GM20431 (cell line): ENCODE measurements around the gene SUGCT.

Experiments used
- in situ Hi-C: fragments of 300-500 bp; cut with MseI, MboI; formaldehyde crosslinking; loops from one replicate; pipeline ENCODE4 v1.15.0; 2020; ENCODE audit warnings: low sequenced_read_pairs; ENCODE audit not compliant: unreplicated experiment

SUGCT gene

DNA sequence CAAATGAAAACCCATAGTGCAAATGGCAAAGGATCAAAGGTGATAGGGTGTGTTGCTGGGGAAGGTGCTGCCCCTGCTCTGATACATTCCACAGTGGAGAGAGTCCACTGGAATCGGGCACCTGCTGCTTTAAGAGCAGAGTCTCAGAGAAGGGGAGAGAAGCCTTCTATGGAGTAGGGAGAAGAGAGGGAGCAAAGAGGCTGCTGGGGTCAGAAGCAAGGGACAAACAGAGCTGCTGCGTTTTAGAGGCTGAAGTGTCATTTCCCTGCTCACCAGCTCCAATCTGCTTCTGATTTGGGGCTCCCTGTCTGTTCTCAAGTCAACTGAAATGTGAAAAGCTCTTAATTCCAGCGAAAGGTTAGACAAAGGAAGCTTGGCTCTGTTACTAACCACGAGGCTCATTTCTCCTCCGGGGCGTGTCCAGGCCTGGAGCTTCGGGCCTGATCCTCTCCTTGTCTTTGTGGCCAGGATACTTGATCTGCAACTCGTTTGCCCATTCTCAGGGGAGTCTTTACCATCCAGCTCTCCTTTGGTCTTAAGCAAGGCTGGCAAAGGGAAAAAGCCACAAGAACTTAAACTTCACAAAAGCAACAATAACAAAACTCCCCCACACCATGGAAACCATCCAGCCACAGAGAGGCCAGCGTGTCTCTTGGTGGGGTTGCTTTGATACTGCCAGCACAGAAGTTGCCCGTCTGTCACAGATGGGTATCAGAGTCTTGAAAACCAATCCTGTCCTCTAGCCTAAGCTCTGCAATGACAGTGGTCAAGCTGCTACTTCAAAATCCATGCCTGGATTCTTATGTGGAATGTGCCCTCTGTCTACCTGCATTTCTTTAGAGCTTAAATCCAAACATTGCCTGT lies 692.6 kb downstream of the SUGCT start:
- in situ Hi-C loops, result no loop called here

GRCh38 chr7:40828686-40829600 lies 694.1 kb downstream of the SUGCT start:
- in situ Hi-C loops, result no loop called here

DNA sequence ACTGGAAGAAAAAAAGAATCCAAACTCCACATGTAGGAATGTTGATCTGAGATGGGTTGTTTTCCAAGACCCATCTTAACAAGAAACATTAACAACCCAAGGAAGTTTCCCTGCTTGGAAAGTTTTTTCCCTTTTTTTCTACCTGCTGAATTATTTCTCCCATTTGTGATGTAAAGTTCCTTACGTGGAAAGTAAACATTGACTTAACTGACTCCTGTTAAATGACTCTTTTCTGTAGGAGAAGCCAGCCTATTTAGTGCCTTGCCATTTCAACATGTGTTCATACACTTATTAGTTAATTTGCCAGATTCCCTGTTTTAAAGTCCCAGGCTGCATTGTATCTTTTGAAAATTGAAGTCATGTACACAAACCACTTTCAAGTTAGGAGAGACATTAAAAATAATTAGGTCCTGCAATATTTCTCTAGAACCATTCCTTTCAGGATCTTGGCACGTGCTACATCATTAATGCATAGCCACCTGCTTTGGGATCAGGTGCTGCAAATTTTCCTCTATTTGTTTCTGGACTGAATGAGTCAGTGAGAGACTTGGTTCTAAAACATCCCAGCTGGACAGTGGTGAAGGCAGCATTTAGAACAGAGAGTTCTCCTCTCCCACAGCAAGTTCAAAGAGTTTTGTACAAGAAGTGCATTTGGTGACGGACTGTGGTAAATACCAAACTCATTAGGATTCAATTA lies 698.5 kb downstream of the SUGCT start:
- in situ Hi-C loops, result no loop called here

DNA sequence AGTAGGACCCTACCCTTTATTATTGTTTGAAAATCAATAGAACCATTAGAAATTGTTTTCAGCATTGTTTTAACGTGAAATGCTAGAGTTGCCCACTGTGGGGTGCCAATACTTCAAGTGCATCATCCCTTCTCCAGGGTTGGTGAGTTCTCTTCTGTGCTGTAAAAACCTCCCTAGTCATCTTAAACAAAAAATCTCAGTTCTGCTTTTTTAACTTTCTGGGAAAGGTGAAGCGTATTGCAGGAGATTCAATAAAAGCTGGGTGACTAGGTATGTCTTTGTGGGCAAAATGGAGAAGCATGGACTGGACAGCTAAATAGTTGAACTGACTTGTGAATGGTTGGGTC lies 699.1 kb downstream of the SUGCT start:
- in situ Hi-C loops, result no loop called here

DNA sequence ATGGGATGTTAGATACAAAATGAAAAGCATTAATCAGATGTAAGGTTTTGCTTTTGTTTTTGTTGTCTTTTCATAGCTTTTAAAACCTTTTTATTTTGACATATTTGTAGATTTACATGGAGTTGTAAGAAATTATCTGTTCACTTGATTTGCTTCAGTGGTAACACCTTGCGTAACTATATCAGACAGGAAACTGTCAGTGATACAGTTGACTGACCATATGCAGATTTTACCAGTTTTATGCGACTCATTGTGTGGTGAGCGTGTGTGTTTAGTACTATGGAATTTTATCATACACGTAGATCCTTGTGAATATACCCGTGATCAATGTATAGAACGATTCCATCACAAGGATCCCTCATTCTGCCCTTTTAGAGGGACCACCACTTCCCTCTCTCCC lies 701.4 kb downstream of the SUGCT start:
- in situ Hi-C loops, result no loop called here

DNA sequence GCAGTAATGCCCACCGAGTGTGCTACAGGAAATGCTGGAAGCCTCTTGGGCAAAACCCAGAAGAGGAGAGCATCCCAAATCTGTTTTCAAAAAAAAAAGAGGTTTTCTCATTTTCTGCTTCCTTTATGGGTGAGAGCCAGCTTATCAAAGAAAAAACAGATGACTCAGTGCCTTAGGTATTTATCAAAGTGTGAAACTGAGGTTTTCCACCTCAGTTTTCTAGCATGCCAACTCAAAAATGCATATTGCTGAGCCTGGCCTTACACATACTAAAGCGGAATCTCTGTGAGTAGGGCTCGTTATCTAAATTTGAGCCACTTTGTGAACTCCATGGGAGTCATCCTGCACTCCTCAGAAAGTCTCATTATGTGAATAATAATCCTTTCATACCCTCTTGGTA lies 705.1 kb downstream of the SUGCT start:
- in situ Hi-C loops, result no loop called here

DNA sequence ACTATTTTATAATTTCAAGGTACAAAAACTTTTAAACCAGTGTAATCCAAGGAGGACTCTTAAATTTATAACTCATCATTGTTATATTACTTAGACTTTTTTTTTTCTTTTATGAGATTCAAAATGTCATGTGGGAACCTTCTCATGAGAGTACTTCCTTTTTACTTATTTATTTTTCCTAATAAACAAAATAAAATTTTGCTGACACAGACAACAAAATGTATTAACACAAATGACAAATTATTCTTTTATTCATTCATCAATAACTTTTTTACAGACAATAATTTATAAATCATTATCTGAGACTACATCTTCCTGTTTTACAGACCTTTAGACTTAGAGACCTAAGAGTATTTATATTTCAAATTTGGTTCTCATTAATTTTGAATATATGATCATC lies 706.2 kb downstream of the SUGCT start:
- in situ Hi-C loops, result no loop called here

GRCh38 chr7:40842641-40843040 lies 707.8 kb downstream of the SUGCT start:
- in situ Hi-C loops, result no loop called here

DNA sequence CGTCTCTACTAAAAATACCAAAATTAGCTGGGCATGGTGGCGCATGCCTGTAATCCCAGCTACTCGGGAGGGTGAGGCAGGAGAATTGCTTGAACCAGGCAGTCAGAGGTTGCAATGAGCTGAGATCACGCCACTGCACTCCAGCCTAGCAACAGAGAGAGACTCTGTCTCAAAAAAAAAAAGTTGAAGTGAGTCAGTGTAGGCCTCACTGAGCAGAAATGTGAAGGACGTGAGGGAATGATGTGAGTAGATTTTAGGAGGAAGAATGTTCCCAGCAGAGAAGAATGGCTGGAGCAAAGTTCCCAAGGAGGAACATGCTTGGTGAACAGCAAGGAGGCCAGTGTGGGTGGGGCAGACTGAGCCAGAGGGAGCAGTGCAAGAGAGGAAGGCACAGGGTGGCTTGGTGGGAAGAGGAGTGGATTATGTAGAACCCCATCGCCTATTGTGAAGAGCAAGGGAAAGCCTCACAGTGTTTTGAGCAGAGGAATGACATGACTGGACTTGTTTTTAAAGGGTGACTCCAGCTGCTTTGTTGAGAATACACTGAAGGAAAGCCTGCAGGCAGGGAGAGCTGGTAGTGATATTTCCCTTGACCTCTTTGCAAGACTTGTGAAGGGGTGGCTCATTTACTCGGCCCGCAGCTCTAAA lies 708.7 kb downstream of the SUGCT start:
- in situ Hi-C loops, result no loop called here

DNA sequence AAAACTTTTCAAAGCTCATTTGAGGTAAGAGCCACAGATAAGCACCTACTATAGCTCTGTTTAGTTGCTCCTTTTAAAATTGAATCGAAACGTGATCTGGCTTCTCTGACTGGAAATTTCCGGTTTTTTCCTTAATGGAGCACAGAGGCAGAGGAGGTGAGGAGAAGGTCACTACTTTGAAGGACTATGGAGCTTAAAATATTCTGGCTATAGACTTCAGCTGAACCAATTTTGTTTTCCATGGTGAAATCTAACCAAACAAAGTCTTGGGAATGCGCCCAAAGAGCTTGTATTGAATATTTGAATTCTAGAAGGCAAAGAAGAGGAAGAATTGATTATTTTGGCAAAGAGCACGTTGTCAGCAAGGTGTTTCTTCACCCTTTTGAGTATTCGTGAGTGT lies 711.1 kb downstream of the SUGCT start:
- in situ Hi-C loops, result no loop called here

GRCh38 chr7:40847921-40848320 lies 713.1 kb downstream of the SUGCT start:
- in situ Hi-C loops, result no loop called here

GRCh38 chr7:40848541-40849221 lies 713.9 kb downstream of the SUGCT start:
- in situ Hi-C loops, result no loop called here

DNA sequence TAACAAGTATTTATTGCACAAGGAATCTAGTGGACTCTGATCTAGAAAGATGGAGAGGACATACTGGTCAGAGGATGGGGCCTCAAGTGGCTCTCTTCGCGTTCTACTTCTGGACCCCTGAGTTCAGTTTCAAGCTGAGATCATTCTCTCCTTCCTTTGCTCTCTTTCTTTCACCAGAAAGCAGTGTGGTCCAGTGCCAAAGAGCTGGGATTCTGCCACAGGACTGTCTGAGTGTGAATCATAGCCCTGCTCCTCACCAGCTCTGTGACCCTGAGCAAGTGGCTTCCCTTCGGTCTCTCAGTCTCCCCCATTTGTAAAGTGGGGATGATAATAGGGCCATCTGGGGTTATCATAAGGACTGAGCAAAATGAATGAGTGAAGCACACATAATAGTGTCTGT lies 715.2 kb downstream of the SUGCT start:
- in situ Hi-C loops, result no loop called here

DNA sequence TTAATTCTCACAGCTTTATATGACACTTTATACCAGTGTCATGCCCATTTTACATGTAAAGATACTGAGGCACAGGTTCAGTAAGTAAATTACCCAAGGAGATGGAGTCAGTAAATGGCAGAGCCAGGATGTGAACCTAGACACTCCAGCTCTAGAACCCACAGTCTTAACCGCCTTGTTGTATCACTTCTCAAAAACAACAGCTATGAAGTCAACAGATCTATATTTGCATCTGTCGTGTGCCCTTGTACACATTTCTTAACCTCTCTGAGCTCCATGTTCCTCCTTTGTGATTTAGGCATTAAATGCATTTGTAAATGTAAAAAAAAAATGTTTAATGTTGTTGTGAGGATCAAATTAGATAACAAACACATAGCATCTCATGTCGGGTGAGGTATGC lies 716.2 kb downstream of the SUGCT start:
- in situ Hi-C loops, result no loop called here

GRCh38 chr7:40859076-40859475 lies 724.3 kb downstream of the SUGCT start:
- in situ Hi-C loops, result no loop called here

DNA sequence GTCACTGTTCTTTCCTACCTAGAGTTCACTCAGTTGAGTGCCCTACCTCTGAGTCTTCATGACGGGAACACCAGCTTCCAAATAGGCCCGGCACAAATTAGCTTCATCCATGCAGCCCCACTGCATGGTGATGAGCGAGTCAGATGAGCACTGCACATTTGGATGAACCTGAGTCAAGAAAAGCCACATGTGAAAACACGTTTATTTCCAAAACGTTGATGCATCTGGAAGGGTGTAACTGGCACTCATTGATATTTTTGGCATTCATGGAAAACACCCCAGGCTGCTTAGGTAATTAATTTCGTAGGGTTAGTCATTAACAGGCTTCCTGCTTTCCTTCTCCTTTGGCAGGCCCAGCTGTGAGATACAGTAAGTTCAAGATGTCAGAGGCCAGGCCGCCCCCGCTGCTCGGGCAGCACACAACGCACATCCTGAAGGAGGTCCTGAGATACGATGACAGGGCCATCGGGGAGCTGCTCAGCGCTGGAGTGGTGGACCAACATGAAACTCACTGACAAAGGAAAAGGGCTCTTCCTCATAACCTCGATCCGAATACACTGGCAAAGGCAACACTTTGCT lies 725.2 kb downstream of the SUGCT start:
- in situ Hi-C loops, result no loop called here

DNA sequence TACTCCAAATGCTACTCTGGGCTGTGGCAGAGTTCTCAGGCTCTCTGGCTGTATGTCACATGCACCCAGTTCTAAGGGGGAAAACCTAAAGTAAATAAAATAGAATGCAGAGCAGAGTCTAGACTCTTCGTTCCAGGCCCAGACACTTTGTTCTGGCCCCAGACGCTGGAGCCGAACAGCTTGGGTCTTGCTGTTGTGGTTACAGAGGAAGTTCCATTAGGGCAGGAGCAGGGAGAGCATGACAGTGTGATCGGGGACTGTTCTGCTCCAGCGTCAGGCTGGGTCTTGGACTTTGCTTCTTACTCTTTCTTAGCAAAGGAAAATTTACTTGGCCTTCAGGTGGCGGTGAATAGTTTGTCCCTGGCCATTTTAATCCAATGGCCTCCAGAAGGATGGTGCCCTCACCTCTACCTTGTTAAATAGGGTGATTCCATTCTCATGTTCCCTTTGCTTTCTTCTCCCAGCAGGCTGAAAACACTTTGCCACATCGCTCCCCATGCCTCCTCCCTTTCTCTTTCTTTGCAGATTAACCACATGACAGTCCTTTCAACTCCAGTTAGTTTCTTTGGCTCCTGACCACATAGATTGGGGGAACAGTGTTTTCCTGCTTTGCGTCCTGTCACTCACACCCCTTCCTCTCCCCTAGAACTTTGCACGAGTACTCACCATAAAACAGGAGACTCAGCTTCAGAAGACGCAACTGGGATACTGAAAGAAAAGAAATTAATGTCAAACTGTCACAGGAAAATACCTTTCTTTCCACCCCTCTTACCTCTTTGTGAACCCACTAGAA lies 730.8 kb downstream of the SUGCT start:
- in situ Hi-C loops, result no loop called here

- in situ Hi-C loops, result no loop called here
These were observed 731.8 kb downstream of the SUGCT start for GRCh38 chr7:40866601-40867000.

DNA sequence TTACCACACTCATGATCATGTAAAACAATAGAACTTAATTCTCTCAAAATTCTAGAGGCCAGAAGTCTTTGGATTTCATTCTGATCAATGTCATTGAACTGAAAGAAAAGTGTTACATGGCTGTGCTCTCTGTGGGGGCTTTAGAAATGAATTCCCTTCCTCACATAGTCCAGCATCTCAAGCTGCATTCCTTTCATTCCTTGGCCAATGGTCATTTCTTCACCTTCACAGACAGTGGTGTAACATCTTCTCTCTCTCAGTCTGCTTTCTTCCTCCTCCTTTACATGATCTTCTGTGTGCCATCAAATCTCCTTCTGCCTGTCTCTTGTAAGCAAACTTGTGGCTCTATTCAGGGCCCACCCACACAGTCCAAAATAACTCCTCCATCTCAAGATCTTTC lies 735.3 kb downstream of the SUGCT start:
- in situ Hi-C loops, result no loop called here
